GM12878 (cell line): ENCODE data around the gene PLXNA4. TPM values are rescaled to one million over a fixed set of nuclear protein-coding genes. Genes with fewer than 3 reads are reported as not detected.

Source experiments
- ATAC-seq: fragments of 200-7000 bp; cut with Tn5 transposase; 3 replicates; pipeline ENCODE4 v1.9.1; 2020; ENCODE audit warnings: mild to moderate bottlenecking, moderate library complexity
- BruUV-seq: library from RNA; stranded (reverse); fragments of 400-500 nt; replicated peaks from 2 replicates; lab custom pipeline; 2021; lab: Mats Ljungman, UMichigan
- CTCF ChIA-PET: fragments of 300-600 bp; sonication (Branson Sonifier 250); formaldehyde crosslinking; extraction: SDS; loops from one replicate; lab custom pipeline; 2021; ENCODE audit warnings: inconsistent platforms; lab: Yijun Ruan, JAX
- POLR2A ChIA-PET: fragments of 350-600 bp; formaldehyde crosslinking; extraction: SDS; loops from one replicate; lab custom pipeline; 2021; ENCODE audit warnings: inconsistent platforms; lab: Charles Lee
- RAD21 ChIA-PET: fragments of 300-600 bp; sonication (Branson Sonifier 250); formaldehyde crosslinking; loops from one replicate; lab custom pipeline; 2023; ENCODE audit warnings: antibody characterized with exemption; ENCODE audit not compliant: unreplicated experiment; lab: Charles Lee
- SMC1A ChIA-PET: fragments of 300-600 bp; sonication (Branson Sonifier 250); formaldehyde crosslinking; loops from one replicate; lab custom pipeline; 2023; ENCODE audit not compliant: unreplicated experiment, uncharacterized antibody; lab: Charles Lee
- DNase-seq: peaks from one replicate; pipeline ENCODE4 v3.0.0-alpha.2; 2011; ENCODE audit warnings: low read depth, low spot score
- FAIRE-seq: peaks from 3 replicates; lab custom pipeline; 2011; peaks lifted over from hg19 to GRCh38; lab: Jason Lieb, UNC
- H2AFZ ChIP-seq: 2 replicates; pipeline ENCODE4 v1.6.0; 2011; ENCODE audit warnings: low read depth, low read length, control low read depth; ENCODE audit not compliant: control insufficient read depth
- H3K27ac ChIP-seq: 2 replicates; pipeline ENCODE4 v1.5.1; 2011; ENCODE audit warnings: control low read depth; ENCODE audit not compliant: control insufficient read depth, insufficient read depth
- H3K27me3 ChIP-seq, 2 experiments: replicated peaks in 1 of 2; 2 replicates each; pipeline versions ENCODE4 v1.6.0 to v1.6.1; 2011; ENCODE audit warnings: low read length in 1 of 2; ENCODE audit not compliant: control insufficient read depth in 2 of 2, insufficient read depth in 2 of 2
- H3K36me3 ChIP-seq, 2 experiments: 2 replicates each; pipeline ENCODE4 v1.5.1; 2011; ENCODE audit warnings: low read length in 1 of 2; ENCODE audit not compliant: control insufficient read depth in 2 of 2, insufficient read depth in 2 of 2
- H3K4me1 ChIP-seq: 2 replicates; pipeline ENCODE4 v1.6.1; 2011; ENCODE audit warnings: mild to moderate bottlenecking, low read length, moderate library complexity, mixed read lengths; ENCODE audit not compliant: control insufficient read depth, insufficient read depth
- H3K4me2 ChIP-seq: 2 replicates; pipeline ENCODE4 v1.6.0; 2011; ENCODE audit warnings: control low read depth; ENCODE audit not compliant: control insufficient read depth, insufficient read depth
- H3K4me3 ChIP-seq: fragments of 200-600 bp; sonication (generic); 2 replicates; pipeline ENCODE4 v1.5.1; 2016
- H3K79me2 ChIP-seq: 2 replicates; pipeline ENCODE4 v1.6.0; 2011; ENCODE audit warnings: low read length; ENCODE audit not compliant: control insufficient read depth, insufficient read depth
- H3K9ac ChIP-seq: 2 replicates; pipeline ENCODE4 v1.8.0; 2011; ENCODE audit warnings: low read length, control low read depth, mixed read lengths; ENCODE audit not compliant: control insufficient read depth, insufficient read depth
- H3K9me3 ChIP-seq: replicated peaks from 3 replicates; pipeline ENCODE4 v1.5.1; 2011; ENCODE audit warnings: mild to moderate bottlenecking, low read length; ENCODE audit not compliant: control insufficient read depth, insufficient read depth
- H4K20me1 ChIP-seq: 2 replicates; pipeline ENCODE4 v1.6.0; 2011; ENCODE audit not compliant: control insufficient read depth, insufficient read depth
- ATF7 ChIP-seq: fragments of 450-650 bp; IDR thresholded peaks from 2 replicates; pipeline ENCODE4 v1.6.1; 2016; ENCODE audit warnings: low read depth, mild to moderate bottlenecking
- CEBPB ChIP-seq, 2 experiments: fragments of 150-350 bp in 1 of 2; IDR thresholded peaks; 2 replicates each; pipeline ENCODE4 v1.6.1; 2012 to 2014; ENCODE audit warnings: low read depth in 2 of 2, low read length in 2 of 2, borderline replicate concordance in 1 of 2, inconsistent platforms in 1 of 2
- CREM ChIP-seq: IDR thresholded peaks from 2 replicates; pipeline ENCODE4 v1.6.1; 2014; ENCODE audit warnings: antibody characterized with exemption, low read depth
- IKZF1 ChIP-seq: fragments of 450-650 bp; conservative IDR thresholded peaks from 2 replicates; pipeline ENCODE4 v1.6.1; 2017; ENCODE audit warnings: antibody characterized with exemption, mild to moderate bottlenecking
- KAT2A ChIP-seq: conservative IDR thresholded peaks from 2 replicates; pipeline ENCODE4 v1.6.1; 2011; ENCODE audit warnings: low read depth, low read length; ENCODE audit not compliant: control insufficient read depth
- KDM1A ChIP-seq: fragments of 200-600 bp; sonication (generic); IDR thresholded peaks from 2 replicates; pipeline ENCODE4 v1.6.1; 2016; ENCODE audit warnings: borderline replicate concordance
- PAX5 ChIP-seq: IDR thresholded peaks from 2 replicates; pipeline ENCODE4 v1.6.1; 2011; ENCODE audit warnings: low read depth, low read length, borderline replicate concordance
- PAX8 ChIP-seq: fragments of 450-650 bp; IDR thresholded peaks from 2 replicates; pipeline ENCODE4 v1.6.1; 2017; ENCODE audit warnings: mild to moderate bottlenecking, moderate library complexity
- RUNX3 ChIP-seq: IDR thresholded peaks from 2 replicates; pipeline ENCODE4 v1.6.1; 2012; ENCODE audit warnings: low read length, inconsistent platforms
- SMC3 ChIP-seq: IDR thresholded peaks from 2 replicates; pipeline ENCODE4 v1.6.1; 2011; ENCODE audit warnings: low read length, improper control_type of control experiment, borderline replicate concordance
- ZBTB40 ChIP-seq: fragments of 450-650 bp; IDR thresholded peaks from 2 replicates; pipeline ENCODE4 v1.6.1; 2016; ENCODE audit warnings: mild to moderate bottlenecking, moderate library complexity, borderline replicate concordance
- WGBS: methylation state at CpG from one replicate; pipeline ENCODE4 v1.1.6; 2016; ENCODE audit warnings: low lambda C conversion rate; ENCODE audit not compliant: insufficient replicate concordance, insufficient coverage; ENCODE audit errors: missing lambda C conversion rate; 5-methylcytosine and 5-hydroxymethylcytosine counted together
- in situ Hi-C: fragments of 300-500 bp; cut with MboI; formaldehyde crosslinking; loops from 9 replicates; pipeline ENCODE4 v1.14.3; 2018; ENCODE audit warnings: mixed read lengths
- intact Hi-C: fragments of 100-400 bp; cut with micrococcal nuclease; formaldehyde crosslinking; loops from one replicate; pipeline ENCODE4 v1.14.2; 2022; ENCODE audit not compliant: unreplicated experiment
- polyA plus RNA-seq, 11 experiments: library from polyadenylated mRNA; depleted of rRNA in 4 of 11; unstranded in 6 of 11; stranded (reverse) in 5 of 11; fragments of >200 nt; fragmentation: Nextera tagmentation in 4 of 11; fragmentation: Illumina TruSeq in 1 of 11; extraction: Ambion mirVana in 4 of 11; extraction: Trizol in 1 of 11; gene quantifications; 1 replicate in 1 of 11; 2 replicates in 10 of 11; pipeline versions ENCODE4 v1.2.1 to v1.2.3, GENCODE V29; 2011 to 2016; ENCODE audit warnings: inconsistent platforms in 2 of 11, missing spikeins in 2 of 11, low read depth in 1 of 11
- total RNA-seq, 4 experiments: library from RNA; depleted of rRNA in 3 of 4; stranded (reverse); fragments of >200 nt in 3 of 4; fragmentation: Illumina TruSeq in 1 of 4; extraction: Trizol in 1 of 4; gene quantifications; 2 replicates each; pipeline versions ENCODE4 v1.2.1 to v1.2.3, GENCODE V29; 2013 to 2021

PLXNA4 gene
- total and polyA plus RNA-seq, 10 of the 15 experiments (the other 5 are each of a cell fraction or from before 2014, with no cell fraction given): 0.03 TPM; not detected in 9

- no peak for TF ChIP-seq ZBTB40
Measured at GRCh38 chr7:132083537-132084123, 492.6 kb downstream of the PLXNA4 start (continued).

GRCh38 chr7:132083126-132083525 is 493.1 kb downstream of the PLXNA4 start:
- H3K4me1 ChIP-seq: no peaks in the 10 kb centered on the region
- no peak for DNase-seq
- RAD21 ChIA-PET: no interaction called here
- H3K27me3 ChIP-seq: peaks cover 0 to 2% of the 10 kb centered on the region in 2 experiments; a peak in 2 of 4 replicates
- H3K4me2 ChIP-seq: no peak overlapping the region
- BruUV-seq: no TSS peak
- CTCF ChIA-PET: no interaction called here
- H3K79me2 ChIP-seq: no peaks in the 10 kb centered on the region
- intact Hi-C loops: no loop called here
- no peaks in the 10 kb centered on the region for H4K20me1 ChIP-seq
- no peaks in the 10 kb centered on the region for H3K9me3 ChIP-seq
- TF ChIP-seq RUNX3 (no peak), KAT2A (no peak), SMC3 (no peak), CREM (no peak), CEBPB (IDR thresholded peaks at IDR 0.05; ENCODE audit: borderline replicate concordance in 1 of 2, low read depth in 2 of 2, low read length in 2 of 2) (no peak), PAX8 (no peak), KDM1A (no peak), ATF7 (no peak), PAX5 (no peak), IKZF1 (no peak)
- ATAC-seq: no peak
- FAIRE-seq: no peak
- no peak overlapping the region for H3K27ac ChIP-seq
- POLR2A ChIA-PET: no interaction called here
- SMC1A ChIA-PET: no interaction called here
- no peaks in the 10 kb centered on the region for H3K36me3 ChIP-seq
- H2AFZ ChIP-seq: no peak overlapping the region
- H3K4me3 ChIP-seq: no peak overlapping the region
- in situ Hi-C loops: no loop called here
- no peak overlapping the region for H3K9ac ChIP-seq
- 27% methylated on average over 10 of the region's 10 CpGs for WGBS
